Measurements from ENCODE around the gene AADACL4.
A peak's percentile ranks its signal among the peaks of the same experiment; 100 is the strongest.

AADACL4 gene

GRCh38 chr1:12643785-12644184 is at the start of gene AADACL4:
Gene AADACL4 (plus strand): TSS chr1:12644085. CDS start chr1:12644547, 462 bp downstream.
- DNase-seq (ENCODE audit: low read depth in 2 of 2) = no peak

GRCh38 chr1:12594490-12594889 is 49.4 kb upstream of the AADACL4 start:
- no peak for DNase-seq (ENCODE audit: low read depth in 2 of 2)

- no peak for DNase-seq (ENCODE audit: low read depth in 2 of 2)
These were observed 48.7 kb upstream of the AADACL4 start for GRCh38 chr1:12594966-12595756.

GRCh38 chr1:12595757-12596006 is 48.2 kb upstream of the AADACL4 start:
- no peak for DNase-seq (ENCODE audit: low read depth in 2 of 2)

GRCh38 chr1:12596007-12596821 is 47.7 kb upstream of the AADACL4 start:
- no peak for DNase-seq (ENCODE audit: low read depth in 2 of 2)

GRCh38 chr1:12597792-12598191 is 46.1 kb upstream of the AADACL4 start:
- no peak for DNase-seq (ENCODE audit: low read depth in 2 of 2)

- DNase-seq (ENCODE audit: low read depth in 2 of 2) = no peak
These were observed 44.9 kb upstream of the AADACL4 start for GRCh38 chr1:12598974-12599373.

GRCh38 chr1:12599657-12600056 is 44.2 kb upstream of the AADACL4 start:
- DNase-seq (ENCODE audit: low read depth in 2 of 2) = no peak

GRCh38 chr1:12600335-12600734 is 43.5 kb upstream of the AADACL4 start:
- no peak for DNase-seq (ENCODE audit: low read depth in 2 of 2)

- DNase-seq (ENCODE audit: low read depth in 2 of 2) = no peak
These were observed 42.8 kb upstream of the AADACL4 start for GRCh38 chr1:12600880-12601633.

- no peak for DNase-seq (ENCODE audit: low read depth in 2 of 2)
These were observed 41.9 kb upstream of the AADACL4 start for GRCh38 chr1:12601700-12602658.

GRCh38 chr1:12602659-12603024 is 41.2 kb upstream of the AADACL4 start:
- DNase-seq (ENCODE audit: low read depth in 2 of 2) = no peak

- DNase-seq (ENCODE audit: low read depth in 2 of 2) = no peak
These were observed 40.7 kb upstream of the AADACL4 start for GRCh38 chr1:12603224-12603623.

- DNase-seq (ENCODE audit: low read depth in 2 of 2) = peak; percentile 38 to 64
These were observed 39.6 kb upstream of the AADACL4 start for GRCh38 chr1:12604114-12604874.

- DNase-seq (ENCODE audit: low read depth in 2 of 2) = no peak
These were observed 38.9 kb upstream of the AADACL4 start for GRCh38 chr1:12604986-12605385.

GRCh38 chr1:12607263-12607662 is 36.6 kb upstream of the AADACL4 start:
- no peak for DNase-seq (ENCODE audit: low read depth in 2 of 2)

- no peak for DNase-seq (ENCODE audit: low read depth in 2 of 2)
These were observed 35.5 kb upstream of the AADACL4 start for GRCh38 chr1:12608311-12608957.

GRCh38 chr1:12609469-12610003 is 34.3 kb upstream of the AADACL4 start:
- no peak for DNase-seq (ENCODE audit: low read depth in 2 of 2)

- no peak for DNase-seq (ENCODE audit: low read depth in 2 of 2)
These were observed 33.5 kb upstream of the AADACL4 start for GRCh38 chr1:12610305-12610935.
